Hepatic stellate cell (primary cell): ENCODE results near the gene ENOX1.

Source experiments
- DNase-seq: peaks from one replicate; pipeline ENCODE4 v3.0.0; 2011; ENCODE audit warnings: low spot score

ENOX1 gene

DNA sequence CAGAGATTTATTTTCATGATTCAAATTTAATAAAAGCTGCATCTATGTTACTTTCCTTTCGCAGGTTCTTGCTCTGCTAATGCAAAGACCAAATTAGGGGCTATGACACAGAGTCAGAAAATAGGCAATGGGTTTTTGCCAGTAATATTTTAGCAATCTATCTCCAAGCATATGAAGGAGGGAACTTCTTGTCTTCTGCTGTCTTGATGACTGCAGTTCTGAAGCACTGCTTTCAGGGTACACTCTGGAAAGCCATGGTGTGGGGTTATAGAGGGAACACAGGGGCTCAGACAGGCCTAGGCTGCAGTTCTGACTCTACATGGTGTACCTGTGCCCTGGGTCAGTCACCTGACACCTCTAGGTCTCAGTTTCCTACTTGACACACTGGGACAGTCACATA lies 500.0 kb downstream of the ENOX1 start:
- DNase-seq, result no peak

- no peak for DNase-seq
These were observed 500.7 kb downstream of the ENOX1 start for GRCh38 chr13:43285933-43286597.

- no peak for DNase-seq
These were observed 502.6 kb downstream of the ENOX1 start for GRCh38 chr13:43284162-43284561.

DNA sequence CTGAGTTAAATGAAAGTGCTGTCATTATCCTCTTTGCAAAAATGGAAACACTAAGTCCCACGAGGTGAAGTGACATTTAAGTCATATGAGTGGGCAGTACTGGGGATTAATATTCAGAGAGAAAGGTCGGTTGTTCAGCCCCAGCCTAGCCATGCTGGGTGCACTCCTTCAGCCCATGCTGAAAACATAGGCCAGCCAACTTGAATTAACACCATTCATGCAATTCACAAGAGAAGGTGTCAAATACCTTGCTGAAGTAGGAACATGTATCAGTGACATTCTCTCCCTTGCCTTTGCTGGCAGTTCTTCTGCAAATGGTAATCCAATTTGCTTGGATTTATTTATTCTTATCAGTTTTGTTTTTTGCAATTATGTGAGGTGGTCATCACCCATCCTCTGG lies 507.1 kb downstream of the ENOX1 start:
- DNase-seq, result no peak

GRCh38 chr13:43278127-43278526 lies 508.6 kb downstream of the ENOX1 start:
- DNase-seq, result no peak

GRCh38 chr13:43277142-43277541 lies 509.6 kb downstream of the ENOX1 start:
- DNase-seq, result no peak

- no peak for DNase-seq
These were observed 511.9 kb downstream of the ENOX1 start for GRCh38 chr13:43274881-43275280.

DNA sequence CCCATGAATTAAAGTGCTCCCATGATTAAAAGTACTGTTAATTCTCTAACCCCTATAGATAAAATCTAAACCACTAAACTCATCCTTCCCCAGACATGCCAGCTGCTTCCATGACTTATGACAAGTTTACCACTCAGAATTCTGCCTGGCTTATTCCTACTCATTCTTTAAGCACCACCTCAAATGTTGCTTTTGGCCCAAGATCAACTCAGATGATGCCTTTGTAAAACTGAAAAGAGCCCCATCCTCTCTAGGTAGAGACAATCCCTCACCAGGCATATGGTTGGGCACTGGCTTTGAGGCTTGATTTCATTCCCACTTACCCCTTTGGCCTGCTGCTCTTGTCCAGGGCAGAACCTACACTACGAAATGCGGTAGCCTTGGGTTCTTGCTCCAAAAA lies 513.4 kb downstream of the ENOX1 start:
- DNase-seq, result no peak

- no peak for DNase-seq
These were observed 513.9 kb downstream of the ENOX1 start for GRCh38 chr13:43272851-43273250.

DNA sequence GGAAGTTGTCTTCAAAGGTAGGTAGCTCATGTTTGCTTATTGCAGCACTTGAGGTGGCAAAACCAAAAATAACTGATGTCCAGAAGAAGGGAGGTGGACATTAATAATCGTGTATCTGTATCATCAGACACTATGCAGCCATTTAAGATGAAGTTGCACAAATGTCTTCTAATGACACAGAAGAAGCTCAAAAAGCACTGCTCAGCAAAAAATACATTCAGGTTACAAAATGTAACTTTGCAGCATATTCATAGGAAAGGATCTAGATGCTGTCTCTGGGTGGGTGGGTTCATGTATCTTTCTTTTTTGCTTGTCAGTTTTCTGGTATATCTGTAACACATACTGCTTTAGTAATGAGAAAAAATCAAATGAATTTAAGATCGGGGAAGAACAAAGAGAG lies 515.6 kb downstream of the ENOX1 start:
- no peak for DNase-seq

GRCh38 chr13:43270130-43270830 lies 516.5 kb downstream of the ENOX1 start:
- DNase-seq, result no peak

GRCh38 chr13:43269037-43269481 lies 517.7 kb downstream of the ENOX1 start:
- DNase-seq, result peak; percentile 41

DNA sequence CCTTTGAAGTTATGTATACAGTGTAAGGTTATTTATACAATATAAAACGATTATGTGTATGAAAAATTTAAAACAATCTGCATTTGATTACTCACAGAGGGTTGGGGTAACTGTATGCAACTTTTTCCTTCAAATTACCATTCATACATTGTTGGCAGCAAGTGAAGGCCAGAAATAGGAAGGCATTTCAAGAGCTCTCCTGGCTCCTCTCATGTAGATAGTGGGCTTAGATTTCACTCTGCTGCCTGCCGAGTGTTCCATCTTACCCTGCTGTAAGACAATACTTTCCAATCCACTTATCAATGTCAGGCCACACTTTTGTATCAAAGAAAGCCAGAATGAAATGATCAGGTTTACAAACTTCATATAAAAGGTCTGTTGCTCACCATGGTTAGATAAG lies 518.1 kb downstream of the ENOX1 start:
- DNase-seq, result no peak

GRCh38 chr13:43267916-43268315 lies 518.9 kb downstream of the ENOX1 start:
- DNase-seq, result no peak

- DNase-seq, result no peak
These were observed 519.7 kb downstream of the ENOX1 start for GRCh38 chr13:43266936-43267615.

DNA sequence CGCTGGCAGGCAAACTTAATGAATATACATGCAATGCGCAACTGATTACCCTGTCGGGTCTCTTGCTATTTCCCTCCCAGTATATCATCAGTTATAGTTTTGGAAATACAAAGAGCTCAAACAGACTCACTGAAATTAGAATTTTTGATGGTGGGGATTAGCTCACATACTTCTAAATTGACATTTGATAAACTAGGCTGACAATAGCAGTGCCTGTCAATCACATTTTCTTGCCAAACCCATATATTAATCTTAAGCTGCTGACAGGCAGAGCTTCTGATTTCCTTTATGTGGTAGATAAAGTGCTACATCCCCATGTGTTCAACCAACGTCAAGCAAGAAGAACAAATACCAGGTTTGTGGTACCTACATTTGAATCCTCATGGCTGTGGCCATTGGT lies 521.7 kb downstream of the ENOX1 start:
- DNase-seq, result no peak

- no peak for DNase-seq
These were observed 522.3 kb downstream of the ENOX1 start for GRCh38 chr13:43264458-43264857.

DNA sequence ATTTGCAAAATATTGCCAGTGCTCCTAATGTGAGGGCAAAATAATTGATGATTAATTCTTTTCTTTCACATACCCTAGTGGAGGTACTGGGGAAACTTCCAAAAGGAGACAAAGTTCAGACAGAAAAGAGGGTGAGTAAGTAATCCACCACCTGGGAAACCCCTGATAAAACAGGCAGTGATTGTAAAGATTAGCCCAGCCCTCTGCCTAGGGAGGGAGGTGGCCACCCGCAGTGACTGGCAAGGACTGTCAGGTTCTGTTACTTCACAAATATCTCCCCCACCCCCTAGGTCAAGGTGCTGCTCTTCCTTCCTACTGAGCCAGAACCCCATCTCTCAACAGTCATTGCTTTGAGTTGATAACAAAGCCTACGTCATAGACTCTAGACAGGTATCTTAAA lies 523.7 kb downstream of the ENOX1 start:
- DNase-seq, result no peak

DNA sequence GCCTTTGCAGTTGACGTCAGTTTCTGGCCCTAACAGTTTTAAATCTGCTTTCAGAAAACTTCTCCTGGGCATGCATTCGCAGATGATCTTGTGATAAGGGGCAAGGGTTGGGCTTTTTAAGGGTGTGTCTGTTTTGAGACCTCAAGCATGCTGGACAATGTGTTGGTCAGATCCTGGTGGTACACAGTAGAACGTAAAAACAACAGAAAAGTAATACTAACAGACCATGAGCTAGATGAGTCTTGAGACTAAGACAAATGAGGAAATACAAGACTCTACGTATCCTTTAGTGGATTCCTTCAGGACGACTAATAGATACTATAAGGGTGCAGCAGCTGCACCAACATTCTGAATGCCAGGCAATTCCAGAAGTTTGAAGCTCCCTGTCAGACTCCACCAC lies 525.8 kb downstream of the ENOX1 start:
- peak; percentile 41 for DNase-seq

DNA sequence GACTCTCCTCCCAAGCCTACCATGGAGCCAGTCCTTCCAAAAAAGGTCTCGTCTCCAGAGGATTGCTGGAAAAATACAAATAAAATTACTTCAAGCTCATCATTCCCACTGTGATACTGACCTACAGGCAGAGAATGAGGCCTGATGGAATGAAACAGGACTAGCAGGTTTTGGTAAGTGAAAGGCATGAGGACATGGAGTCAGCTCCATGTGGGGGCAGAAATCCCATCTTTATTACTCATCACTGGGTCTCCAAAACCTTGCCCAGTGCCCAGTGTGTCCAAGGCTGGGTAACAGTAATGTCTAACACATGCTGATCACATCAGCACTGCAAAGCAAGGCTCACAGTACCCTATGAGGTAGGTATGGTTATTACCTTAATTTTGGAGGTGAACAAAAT lies 528.0 kb downstream of the ENOX1 start:
- DNase-seq, result no peak

GRCh38 chr13:43257765-43258164 lies 529.0 kb downstream of the ENOX1 start:
- DNase-seq, result no peak

DNA sequence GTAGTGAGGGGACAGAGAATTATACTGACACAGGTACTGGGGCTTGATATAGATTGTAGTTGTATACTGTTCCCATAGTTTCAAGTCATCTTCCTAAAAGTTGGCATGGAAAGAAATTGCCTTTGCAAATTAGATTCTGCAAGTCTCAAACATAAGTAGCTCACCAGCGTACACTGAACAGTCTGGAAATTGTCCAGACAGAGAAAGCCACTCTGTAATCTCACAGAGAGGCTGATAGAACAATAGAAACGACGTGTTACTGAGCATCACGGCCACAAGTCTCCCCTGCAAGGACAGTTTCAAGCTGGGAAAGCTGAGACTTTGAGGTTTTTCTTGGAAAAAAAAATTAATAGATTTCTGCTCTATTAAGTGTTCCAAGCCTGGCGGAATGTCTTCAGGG lies 534.8 kb downstream of the ENOX1 start:
- DNase-seq, result no peak

DNA sequence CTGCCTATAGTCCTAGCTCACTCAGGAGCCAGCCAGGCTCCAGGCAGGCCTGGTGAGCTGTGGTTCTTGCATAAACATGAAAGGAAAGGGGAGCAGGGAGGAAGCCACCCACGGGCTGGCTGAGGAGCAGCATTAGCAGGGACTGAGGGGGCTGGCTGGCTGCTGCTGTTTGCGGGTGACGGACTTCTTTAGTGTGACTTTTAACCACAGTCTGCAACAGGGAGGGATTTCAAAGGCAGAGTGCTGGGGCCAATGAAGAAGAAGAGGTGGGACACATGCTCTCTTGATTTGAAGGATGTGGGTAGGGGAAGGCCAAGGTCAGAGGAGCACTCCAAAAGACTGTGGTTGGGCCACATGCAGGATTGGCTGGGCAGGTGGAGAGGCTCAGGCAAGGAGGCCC lies 540.4 kb downstream of the ENOX1 start:
- DNase-seq, result no peak
